Stomach (tissue), 9 donors: ENCODE measurements around the gene FGD1. TPM values are rescaled to one million over a fixed set of nuclear protein-coding genes. Genes with fewer than 3 reads are reported as not detected.

Experiments used
- DNase-seq, 2 donors: peaks; one replicate each; pipeline versions ENCODE4 v3.0.0 to v3.0.0-alpha.2; 2013 to 2019
- H3K27ac ChIP-seq, 5 donors: fragments of 200-600 bp in 4 of 5; sonication (generic) in 4 of 5; one replicate each; pipeline ENCODE4 v1.5.1; 2013 to 2019; ENCODE audit warnings: mild to moderate bottlenecking in 1 of 5, moderate library complexity in 1 of 5
- H3K27me3 ChIP-seq, 3 donors: fragments of 200-600 bp; sonication (generic); one replicate each; pipeline ENCODE4 v1.5.1; 2017 to 2019; ENCODE audit warnings: mixed run types in 1 of 3
- H3K36me3 ChIP-seq, 4 donors: fragments of 200-600 bp; sonication (generic); 1 replicate in 3 of 4; 2 replicates in 1 of 4; pipeline ENCODE4 v1.5.1; 2016 to 2019
- H3K4me1 ChIP-seq, 4 donors: fragments of 200-600 bp; sonication (generic); one replicate each; pipeline ENCODE4 v1.5.1; 2016 to 2019
- H3K4me3 ChIP-seq, 4 donors: fragments of 200-600 bp; sonication (generic) in 3 of 4; one replicate each; pipeline ENCODE4 v1.5.1; 2016 to 2019; ENCODE audit warnings: mild to moderate bottlenecking in 1 of 4
- H3K9me3 ChIP-seq, 4 donors: fragments of 200-600 bp; sonication (generic); one replicate each; pipeline ENCODE4 v1.5.1; 2016 to 2019
- CTCF ChIP-seq, 7 experiments: fragments of 450-650 bp in 4 of 7; fragments of 200-600 bp in 3 of 7; sonication (generic) in 3 of 7; IDR thresholded peaks; one replicate each; pipeline ENCODE4 v1.5.1; 2016 to 2019; ENCODE audit warnings: antibody characterized with exemption in 7 of 7, control low read depth in 2 of 7, mild to moderate bottlenecking in 1 of 7
- EP300 ChIP-seq: sonication (generic); formaldehyde crosslinking; IDR thresholded peaks from one replicate; pipeline ENCODE4 v1.6.1; 2017; ENCODE audit warnings: antibody characterized with exemption
- POLR2A ChIP-seq, 4 donors: fragments of 450-650 bp; IDR thresholded peaks; one replicate each; pipeline ENCODE4 v1.6.1; 2016; ENCODE audit warnings: antibody characterized with exemption in 4 of 4, control low read depth in 2 of 4, mild to moderate bottlenecking in 1 of 4, moderate library complexity in 1 of 4
- POLR2AphosphoS5 ChIP-seq, 3 donors: sonication (generic); formaldehyde crosslinking; IDR thresholded peaks; one replicate each; pipeline ENCODE4 v1.6.1; 2016; ENCODE audit warnings: antibody characterized with exemption in 3 of 3
- WGBS, 5 donors: extraction: QIAGEN DNeasy Blood & Tissue Kit in 3 of 5; methylation state at CpG; one replicate each; pipeline versions ENCODE4 v1.1.5 to v1.1.7; 2013 to 2018; 5-methylcytosine and 5-hydroxymethylcytosine counted together
- intact Hi-C: fragments of 100-400 bp; cut with DNase I; formaldehyde crosslinking; loops from one replicate; pipeline ENCODE4 v1.15.1; 2023; ENCODE audit warnings: low total_unique reads
- polyA plus RNA-seq, 3 donors: library from polyadenylated mRNA; stranded (reverse); fragments of 200-250 nt; gene quantifications; one replicate each; pipeline ENCODE4 v1.2.3, GENCODE V29; 2013
- total RNA-seq, 5 donors: library from RNA; depleted of rRNA; stranded (reverse); fragments of >200 nt; gene quantifications; one replicate each; pipeline versions ENCODE4 v1.1.0 to v1.2.3, GENCODE V29; 2014 to 2016
- donor health status: healthy with polysubstance abuse.
- donor health status: Bipolar disorder and iron deficiency.
- donor health status: healthy.

Gene FGD1
- total and polyA plus RNA-seq, 8 donors: 0.76 to 15.9 (median 3.1) TPM; not detected in 1

- no peak overlapping the region for H3K4me3 ChIP-seq
- H3K27ac ChIP-seq: no peak overlapping the region
- WGBS, 5 donors: 67 to 91% (median 76%) methylated on average over 2 of the region's 2 CpGs
- H3K4me1 ChIP-seq: no peaks in the 10 kb centered on the region
- no peak for DNase-seq
- no peak for TF ChIP-seq POLR2AphosphoS5 (IDR thresholded peaks at IDR 0.05)
- no peak for TF ChIP-seq POLR2A (IDR thresholded peaks at IDR 0.05)
- intact Hi-C loops: no loop called here
- no peaks in the 10 kb centered on the region for H3K9me3 ChIP-seq
- H3K36me3 ChIP-seq: no peaks in the 10 kb centered on the region
- peaks cover 0 to 4% (median 0%) of the 10 kb centered on the region in 3 donors for H3K27me3 ChIP-seq
Observed at GRCh38 chrX:54416965-54417364, 79.1 kb downstream of the FGD1 start.

- intact Hi-C loops: no loop called here
- H3K4me3 ChIP-seq: no peak overlapping the region
- peaks cover 0 to 4% (median 0%) of the 10 kb centered on the region in 3 donors for H3K27me3 ChIP-seq
- no peaks in the 10 kb centered on the region for H3K4me1 ChIP-seq
- no peak overlapping the region for H3K27ac ChIP-seq
- DNase-seq: peak in 1 of 2 donors; percentile 43
- TF ChIP-seq POLR2AphosphoS5 (IDR thresholded peaks at IDR 0.05) (no peak), CTCF (IDR thresholded peaks at IDR 0.05) (no peak), POLR2A (IDR thresholded peaks at IDR 0.05) (no peak), EP300 (no peak)
- WGBS, 5 donors: 20 to 45% (median 26%) methylated on average over 11 to 13 of the region's 13 CpGs
- H3K36me3 ChIP-seq: no peaks in the 10 kb centered on the region
- no peaks in the 10 kb centered on the region for H3K9me3 ChIP-seq
Observed at GRCh38 chrX:54415534-54416350, 80.3 kb downstream of the FGD1 start.

GRCh38 chrX:54413753-54414152 lies 82.3 kb downstream of the FGD1 start:
- 63 to 75% (median 70%) methylated on average over 2 to 3 of the region's 3 CpGs for WGBS, 5 donors
- Histone ChIP-seq H3K9me3 (no peaks in the 10 kb centered on the region), H3K27me3 (peaks cover 0 to 4% (median 0%) of the 10 kb centered on the region in 3 donors), H3K4me1 (no peaks in the 10 kb centered on the region), H3K27ac (no peak overlapping the region), H3K4me3 (no peak overlapping the region), H3K36me3 (no peaks in the 10 kb centered on the region)
- DNase-seq: peak in 1 of 2 donors; percentile 2
- TF ChIP-seq EP300 (no peak), POLR2A (IDR thresholded peaks at IDR 0.05) (no peak), POLR2AphosphoS5 (IDR thresholded peaks at IDR 0.05) (no peak), CTCF (IDR thresholded peaks at IDR 0.05) (no peak)
- intact Hi-C loops: no loop called here

GRCh38 chrX:54411732-54412131 lies 84.3 kb downstream of the FGD1 start:
- 59 to 78% (median 70%) methylated on average over 1 of the region's 1 CpG for WGBS, 5 donors
- Histone ChIP-seq H3K27ac (no peak overlapping the region), H3K27me3 (peaks cover 0 to 4% (median 0%) of the 10 kb centered on the region in 3 donors), H3K4me3 (no peak overlapping the region), H3K9me3 (no peaks in the 10 kb centered on the region), H3K4me1 (no peaks in the 10 kb centered on the region), H3K36me3 (no peaks in the 10 kb centered on the region)
- intact Hi-C loops: no loop called here
- no peak for TF ChIP-seq CTCF (IDR thresholded peaks at IDR 0.05)
- TF ChIP-seq EP300: no peak
- no peak for TF ChIP-seq POLR2AphosphoS5 (IDR thresholded peaks at IDR 0.05)
- no peak for TF ChIP-seq POLR2A (IDR thresholded peaks at IDR 0.05)
- no peak for DNase-seq

- no peak overlapping the region for H3K4me3 ChIP-seq
- TF ChIP-seq POLR2A (IDR thresholded peaks at IDR 0.05) (no peak), EP300 (no peak), CTCF (IDR thresholded peaks at IDR 0.05) (no peak), POLR2AphosphoS5 (IDR thresholded peaks at IDR 0.05) (no peak)
- no peaks in the 10 kb centered on the region for H3K4me1 ChIP-seq
- H3K36me3 ChIP-seq: no peaks in the 10 kb centered on the region
- intact Hi-C loops: no loop called here
- no peaks in the 10 kb centered on the region for H3K9me3 ChIP-seq
- H3K27me3 ChIP-seq: no peaks in the 10 kb centered on the region
- whole genome bisulfite sequencing, 5 donors: 36 to 49% (median 42%) methylated on average over 2 of the region's 2 CpGs
- DNase-seq: no peak
- H3K27ac ChIP-seq: no peak overlapping the region
Observed at GRCh38 chrX:54407266-54407665, 88.8 kb downstream of the FGD1 start.
